HG03175 (cell line): ENCODE results near the gene NXT1.

ENCODE experiments used
- ATAC-seq: cut with Tn5 transposase; IDR thresholded peaks from one replicate; pipeline ENCODE4 v1.9.1; 2021; ENCODE audit warnings: mild to moderate bottlenecking, moderate library complexity; ENCODE audit not compliant: unreplicated experiment

Gene NXT1

GRCh38 chr20:23358923-23359593 lies 8.5 kb downstream of the NXT1 start:
- ATAC-seq, result no peak

- no peak for ATAC-seq
Measured at GRCh38 chr20:23360531-23360930, 9.9 kb downstream of the NXT1 start.

DNA sequence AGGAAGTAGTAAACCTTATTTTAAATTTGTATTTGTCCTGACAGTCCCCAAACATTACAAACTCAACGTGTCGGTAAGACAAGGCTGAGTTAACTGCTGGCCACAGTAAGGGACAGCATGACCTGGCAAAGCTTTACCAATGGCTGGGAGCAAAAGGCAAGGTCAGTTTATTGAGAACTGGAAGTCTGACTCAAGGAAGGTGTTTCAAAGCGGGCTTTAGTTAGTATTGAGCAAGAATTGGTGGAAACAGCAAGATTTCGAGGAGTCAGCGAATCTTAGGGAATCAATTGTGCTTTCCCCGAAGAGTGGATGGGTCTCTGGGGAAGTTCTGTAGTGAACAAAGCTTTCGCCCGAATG lies 10.5 kb downstream of the NXT1 start:
- no peak for ATAC-seq

- peak; percentile 63 for ATAC-seq
Measured at GRCh38 chr20:23361476-23362391, 11.1 kb downstream of the NXT1 start, which contains the start of gene GZF1. TSS of gene GZF1 (plus strand) at chr20:23362182. CDS start at chr20:23364384, 2,202 bp downstream.

GRCh38 chr20:23362392-23363256 lies 12.0 kb downstream of the NXT1 start:
- ATAC-seq, result peak; percentile 13

DNA sequence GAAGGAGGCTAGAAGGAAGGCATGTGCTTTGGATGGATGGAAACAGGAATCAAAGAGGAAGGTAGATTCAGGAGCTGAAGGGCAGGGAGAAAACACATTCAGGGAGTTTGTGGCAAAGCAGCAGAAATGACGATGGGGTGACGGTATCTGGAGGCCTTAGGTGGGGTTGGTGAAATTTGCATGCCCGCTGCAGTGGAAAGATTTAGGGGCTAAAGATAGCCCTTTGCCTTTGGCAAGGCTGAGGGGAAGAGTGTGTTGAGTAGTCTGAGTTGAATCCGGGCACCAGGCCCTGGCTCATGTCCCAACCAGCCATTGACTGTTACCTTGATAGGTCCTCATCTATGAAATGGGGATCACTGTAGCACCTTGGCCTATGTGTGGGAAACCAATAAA lies 12.7 kb downstream of the NXT1 start:
- ATAC-seq, result no peak

GRCh38 chr20:23365390-23366165 lies 15.0 kb downstream of the NXT1 start:
- ATAC-seq, result no peak

DNA sequence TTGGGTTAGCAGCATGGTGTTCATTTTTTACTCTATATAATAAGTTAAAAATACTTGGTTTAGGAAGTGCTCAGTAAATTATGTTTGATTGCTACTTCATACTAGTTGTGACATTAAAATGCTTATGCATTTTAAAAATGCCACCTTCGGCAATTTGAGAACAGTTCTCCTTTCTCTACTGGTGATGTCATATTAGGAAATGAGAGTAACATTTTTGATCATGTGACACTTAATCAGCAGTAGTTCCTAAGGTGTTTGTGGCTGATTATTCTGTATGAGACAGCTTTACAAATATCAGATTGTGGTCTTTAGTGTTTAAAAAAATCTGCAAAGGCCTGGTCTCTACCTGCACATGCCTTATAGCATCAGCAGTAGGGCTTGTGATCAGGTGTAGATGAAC lies 15.8 kb downstream of the NXT1 start:
- no peak for ATAC-seq

DNA sequence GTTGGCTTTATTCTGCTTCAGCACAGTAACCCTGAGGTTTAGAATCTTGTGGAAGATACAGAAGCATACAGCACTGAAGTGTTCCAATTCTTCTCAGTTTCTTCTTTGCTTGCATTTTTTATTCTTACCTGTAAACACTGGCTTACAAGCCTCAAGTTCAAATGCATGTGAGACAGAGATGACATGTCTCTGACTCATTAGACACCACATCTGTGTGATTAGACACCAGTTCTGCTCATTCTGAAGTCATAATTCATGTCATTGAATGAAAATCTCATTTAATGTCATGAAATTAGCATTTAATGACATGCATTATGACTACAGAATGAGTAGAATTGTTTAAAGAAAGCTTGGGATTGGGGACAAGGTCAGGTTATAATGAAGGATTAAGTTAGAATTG lies 17.2 kb downstream of the NXT1 start:
- ATAC-seq, result no peak

GRCh38 chr20:23368316-23369071 lies 17.9 kb downstream of the NXT1 start:
- ATAC-seq, result no peak

- no peak for ATAC-seq
Measured at GRCh38 chr20:23369072-23369823, 18.7 kb downstream of the NXT1 start.

- ATAC-seq, result no peak
Measured at GRCh38 chr20:23370274-23370673, 19.7 kb downstream of the NXT1 start.

- ATAC-seq, result no peak
Measured at GRCh38 chr20:23370873-23371272, 20.3 kb downstream of the NXT1 start.

GRCh38 chr20:23371496-23371895 lies 20.9 kb downstream of the NXT1 start:
- ATAC-seq, result no peak

GRCh38 chr20:23374441-23374840 lies 23.9 kb downstream of the NXT1 start:
- ATAC-seq, result no peak

- no peak for ATAC-seq
Measured at GRCh38 chr20:23375827-23376226, 25.2 kb downstream of the NXT1 start.

DNA sequence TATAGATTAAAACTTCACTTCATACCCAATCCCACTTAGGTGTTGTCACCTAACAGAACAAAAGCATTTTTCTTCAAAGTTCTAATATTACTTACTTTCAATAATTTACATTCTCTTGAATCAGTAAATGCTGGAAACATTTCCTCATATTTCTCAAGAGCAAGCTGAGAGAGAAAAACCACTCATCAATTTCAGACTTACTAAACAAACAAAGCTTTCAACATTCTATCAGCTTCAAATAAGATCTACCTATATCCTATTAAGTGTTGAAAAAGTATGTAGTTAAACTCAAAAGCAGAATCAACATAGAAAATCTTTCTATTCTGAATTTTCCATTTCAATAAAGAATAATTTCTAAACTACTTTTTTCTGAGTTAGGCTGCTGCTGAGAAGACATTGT lies 29.2 kb downstream of the NXT1 start:
- no peak for ATAC-seq

DNA sequence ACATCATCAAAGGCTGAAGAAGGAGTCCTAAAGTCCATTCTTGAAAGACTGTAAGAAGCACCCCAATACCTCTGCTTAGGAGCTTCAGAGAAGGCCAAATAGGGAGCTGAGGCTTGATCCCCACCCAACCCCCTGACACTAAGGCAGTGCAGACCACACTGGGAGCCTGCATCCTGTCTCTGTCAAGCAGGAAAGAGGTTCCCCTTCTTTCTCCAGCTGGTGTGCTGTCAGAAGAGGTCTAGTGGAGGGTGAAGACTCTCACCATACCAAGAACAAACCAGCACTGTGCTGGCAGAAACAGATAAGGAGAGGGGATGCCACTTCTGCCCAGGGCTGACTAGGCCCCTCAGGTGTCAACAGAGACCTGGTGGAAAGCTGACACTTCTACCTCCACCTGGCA lies 31.3 kb downstream of the NXT1 start:
- ATAC-seq, result no peak
